PC-3 (cell line): ENCODE measurements around the gene CLASP1. TPM values are rescaled to one million over a fixed set of nuclear protein-coding genes. Genes with fewer than 3 reads are reported as not detected.

Experiments
- ATAC-seq: fragments of 200-7000 bp; cut with Tn5 transposase; 2 replicates; pipeline ENCODE4 v1.9.1; 2020; ENCODE audit warnings: mild to moderate bottlenecking, moderate library complexity
- BruUV-seq: library from RNA; stranded (reverse); fragments of 400-500 nt; replicated peaks from 2 replicates; lab custom pipeline; 2021; lab: Mats Ljungman, UMichigan
- CTCF ChIA-PET: fragments of 300-600 bp; sonication (Branson Sonifier 250); formaldehyde crosslinking; loops from one replicate; lab custom pipeline; 2022; ENCODE audit warnings: antibody characterized with exemption; lab: Charles Lee
- POLR2A ChIA-PET: fragments of 300-600 bp; sonication (Branson Sonifier 250); formaldehyde crosslinking; loops from one replicate; lab custom pipeline; 2022; ENCODE audit warnings: antibody characterized with exemption; ENCODE audit not compliant: unreplicated experiment; lab: Charles Lee
- DNase-seq: peaks from one replicate; pipeline ENCODE4 v3.0.0-alpha.2; 2015
- H2AFZ ChIP-seq: fragments of 300-600 bp; sonication (generic); 2 replicates; pipeline ENCODE4 v1.6.0; 2016; ENCODE audit warnings: antibody characterized with exemption, low read length
- H3F3A ChIP-seq: fragments of 300-600 bp; sonication (generic); one replicate; pipeline ENCODE4 v1.6.0; 2017; ENCODE audit warnings: antibody characterized with exemption, low read length, control low read depth, mild to moderate bottlenecking; ENCODE audit not compliant: unreplicated experiment
- H3K27ac ChIP-seq: fragments of 300-600 bp; sonication (generic); 2 replicates; pipeline ENCODE4 v1.5.1; 2016; ENCODE audit warnings: mild to moderate bottlenecking, low read length
- H3K27me3 ChIP-seq: fragments of 300-600 bp; sonication (generic); 2 replicates; pipeline ENCODE4 v1.6.1; 2016; ENCODE audit warnings: low read length, mixed read lengths
- H3K36me3 ChIP-seq: fragments of 300-600 bp; sonication (generic); 2 replicates; pipeline ENCODE4 v1.6.1; 2016; ENCODE audit warnings: low read depth, mixed run types, low read length, mixed read lengths
- H3K4me1 ChIP-seq: fragments of 300-600 bp; sonication (generic); 2 replicates; pipeline ENCODE4 v1.5.1; 2016; ENCODE audit warnings: low read length; ENCODE audit not compliant: insufficient read depth
- H3K4me2 ChIP-seq: fragments of 300-600 bp; sonication (generic); 2 replicates; pipeline ENCODE4 v1.6.0; 2016; ENCODE audit warnings: low read length
- H3K4me3 ChIP-seq: fragments of 300-600 bp; sonication (generic); 2 replicates; pipeline ENCODE4 v1.5.1; 2016; ENCODE audit warnings: mild to moderate bottlenecking, low read length, mixed read lengths
- H3K79me2 ChIP-seq: fragments of 300-600 bp; sonication (generic); 2 replicates; pipeline ENCODE4 v1.6.1; 2017; ENCODE audit warnings: low read length, mixed read lengths
- H3K9ac ChIP-seq: fragments of 300-600 bp; sonication (generic); 2 replicates; pipeline ENCODE4 v1.6.0; 2016; ENCODE audit warnings: mild to moderate bottlenecking, low read length
- H3K9me2 ChIP-seq: fragments of 300-600 bp; sonication (generic); replicated peaks from 2 replicates; pipeline ENCODE4 v1.6.1; 2016; ENCODE audit warnings: mixed run types, low read length, mixed read lengths
- H3K9me3 ChIP-seq: fragments of 300-600 bp; sonication (generic); 2 replicates; pipeline ENCODE4 v1.6.1; 2016; ENCODE audit warnings: low read length, mixed read lengths
- H4K20me1 ChIP-seq: fragments of 300-600 bp; sonication (generic); 2 replicates; pipeline ENCODE4 v1.6.1; 2016; ENCODE audit warnings: low read length, mixed read lengths
- EZH2 ChIP-seq: fragments of 300-600 bp; sonication (generic); IDR thresholded peaks from one replicate; pipeline ENCODE4 v1.6.1; 2017; ENCODE audit warnings: antibody characterized with exemption, mild to moderate bottlenecking, low read length; ENCODE audit not compliant: unreplicated experiment
- EZH2phosphoT487 ChIP-seq: fragments of 300-600 bp; sonication (generic); IDR thresholded peaks from 2 replicates; pipeline ENCODE4 v1.6.1; 2018; ENCODE audit warnings: mild to moderate bottlenecking, antibody characterized with exemption, low read length, borderline replicate concordance
- intact Hi-C: fragments of 100-400 bp; cut with micrococcal nuclease; formaldehyde crosslinking; loops from 2 replicates; pipeline ENCODE4 v1.9.0; 2023
- total RNA-seq: library from RNA; depleted of rRNA; stranded (reverse); fragments of >200 nt; gene quantifications from 2 replicates; pipeline ENCODE4 v1.2.3, GENCODE V29; 2014
- TF ChIP-seq, protein P1 (sequence below): fragments of 300-600 bp; sonication (generic); conservative IDR thresholded peaks from 2 replicates; pipeline ENCODE4 v1.5.1; 2017; ENCODE audit warnings: antibody characterized with exemption, low read depth, mild to moderate bottlenecking, low read length

Gene CLASP1
- total RNA-seq, 1 experiment from 2014 or later = 24.3 TPM

DNA sequence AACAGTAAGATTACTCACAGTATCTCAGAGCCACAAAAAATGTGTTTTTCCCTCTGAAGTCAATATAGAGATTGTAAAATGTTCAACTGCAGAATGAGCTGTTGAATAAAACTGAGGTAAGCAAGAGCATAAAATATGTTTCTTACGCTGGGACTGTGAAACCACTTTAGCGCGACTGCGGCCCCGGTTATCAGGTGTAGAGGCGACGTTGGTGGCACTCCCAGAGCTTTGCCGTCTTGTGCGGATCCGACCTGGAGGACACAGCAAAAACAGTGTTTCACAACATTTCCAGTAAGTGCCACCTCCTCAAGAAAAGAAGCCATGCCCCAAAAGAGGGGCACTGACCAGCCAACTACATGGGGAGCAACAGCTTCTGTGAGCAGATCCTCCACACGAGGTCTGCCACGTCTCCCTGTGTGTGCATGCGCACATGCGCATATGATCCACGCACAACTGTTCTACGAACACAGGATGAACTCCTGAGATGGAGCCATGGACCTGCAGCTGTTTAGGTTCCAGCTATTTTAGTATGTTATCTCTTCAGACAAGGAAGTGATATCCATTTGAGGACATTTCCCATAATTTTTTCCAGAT is 219.2 kb downstream of the CLASP1 start:
- intact Hi-C loops = no loop called here
- no peak overlapping the region for H3K27ac ChIP-seq
- no peaks in the 10 kb centered on the region for H3K27me3 ChIP-seq
- H3K36me3 ChIP-seq = peaks cover 11% of the 10 kb centered on the region; the same call in 1 of the 2 replicates
- ChIA-PET POLR2A (no interaction called here), CTCF (no interaction called here)
- no TSS peak for BruUV-seq
- H4K20me1 ChIP-seq = no peaks in the 10 kb centered on the region
- H3K9me3 ChIP-seq = no peaks in the 10 kb centered on the region
- no peak overlapping the region for H2AFZ ChIP-seq
- ATAC-seq (no peak), DNase-seq (no peak)
- no peaks in the 10 kb centered on the region for H3K9me2 ChIP-seq
- no peak overlapping the region for H3K9ac ChIP-seq
- no peak for TF ChIP-seq EZH2
- TF ChIP-seq, protein P1, sequence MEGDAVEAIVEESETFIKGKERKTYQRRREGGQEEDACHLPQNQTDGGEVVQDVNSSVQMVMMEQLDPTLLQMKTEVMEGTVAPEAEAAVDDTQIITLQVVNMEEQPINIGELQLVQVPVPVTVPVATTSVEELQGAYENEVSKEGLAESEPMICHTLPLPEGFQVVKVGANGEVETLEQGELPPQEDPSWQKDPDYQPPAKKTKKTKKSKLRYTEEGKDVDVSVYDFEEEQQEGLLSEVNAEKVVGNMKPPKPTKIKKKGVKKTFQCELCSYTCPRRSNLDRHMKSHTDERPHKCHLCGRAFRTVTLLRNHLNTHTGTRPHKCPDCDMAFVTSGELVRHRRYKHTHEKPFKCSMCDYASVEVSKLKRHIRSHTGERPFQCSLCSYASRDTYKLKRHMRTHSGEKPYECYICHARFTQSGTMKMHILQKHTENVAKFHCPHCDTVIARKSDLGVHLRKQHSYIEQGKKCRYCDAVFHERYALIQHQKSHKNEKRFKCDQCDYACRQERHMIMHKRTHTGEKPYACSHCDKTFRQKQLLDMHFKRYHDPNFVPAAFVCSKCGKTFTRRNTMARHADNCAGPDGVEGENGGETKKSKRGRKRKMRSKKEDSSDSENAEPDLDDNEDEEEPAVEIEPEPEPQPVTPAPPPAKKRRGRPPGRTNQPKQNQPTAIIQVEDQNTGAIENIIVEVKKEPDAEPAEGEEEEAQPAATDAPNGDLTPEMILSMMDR = no peak
- TF ChIP-seq EZH2phosphoT487 = no peak
- H3K4me3 ChIP-seq = no peak overlapping the region
- H3F3A ChIP-seq = no peaks in the 10 kb centered on the region
- no peak overlapping the region for H3K4me2 ChIP-seq
- no peaks in the 10 kb centered on the region for H3K79me2 ChIP-seq
- H3K4me1 ChIP-seq = no peaks in the 10 kb centered on the region

DNA sequence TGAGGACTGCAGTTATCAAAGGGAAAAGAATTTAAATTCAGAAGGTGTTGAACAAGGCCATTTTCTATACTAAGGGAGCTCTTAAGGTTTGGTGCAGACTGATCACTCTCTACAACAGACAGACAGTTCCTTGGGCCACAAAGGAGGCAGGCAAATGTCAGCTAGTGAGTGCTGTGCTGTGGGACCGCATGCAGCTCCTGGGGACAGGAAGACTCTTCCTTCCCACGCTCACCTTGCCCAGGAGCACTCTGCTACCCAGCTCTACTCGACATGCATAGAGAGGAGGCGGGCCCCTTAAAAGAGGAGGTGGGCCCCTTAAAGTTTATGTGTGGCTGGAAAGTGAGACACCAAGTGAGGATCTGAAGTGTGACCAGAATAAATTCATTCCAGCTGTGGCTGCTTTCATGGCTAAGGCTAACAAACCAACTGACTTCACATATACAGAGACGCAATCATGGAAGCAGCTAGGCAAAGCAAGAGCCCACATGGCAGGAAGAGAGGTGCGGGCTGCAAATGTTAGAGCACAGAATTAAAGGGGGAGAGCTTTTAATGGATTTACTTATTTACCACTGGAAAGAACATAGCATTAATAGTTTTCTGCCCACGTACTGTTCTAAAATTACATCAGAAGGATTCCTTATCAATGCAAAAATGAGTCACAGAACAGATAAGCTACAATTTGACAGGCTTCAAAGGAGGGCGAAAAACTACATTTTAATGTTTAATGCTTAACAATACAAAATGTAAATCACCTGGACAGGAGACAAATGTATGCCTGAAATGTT is 220.0 kb downstream of the CLASP1 start:
- intact Hi-C loops = no loop called here
- no peak for ATAC-seq
- Histone ChIP-seq H3K9me2 (no peaks in the 10 kb centered on the region), H3K4me1 (no peaks in the 10 kb centered on the region), H3K27ac (no peak overlapping the region), H3K4me3 (no peak overlapping the region), H3K9me3 (no peaks in the 10 kb centered on the region), H3K4me2 (no peak overlapping the region), H3K27me3 (no peaks in the 10 kb centered on the region), H3F3A (no peaks in the 10 kb centered on the region), H3K79me2 (no peaks in the 10 kb centered on the region), H3K36me3 (peaks cover 15% of the 10 kb centered on the region; the same call in 1 of the 2 replicates), H2AFZ (no peak overlapping the region), H4K20me1 (no peaks in the 10 kb centered on the region), H3K9ac (no peak overlapping the region)
- ChIA-PET POLR2A (no interaction called here), CTCF (no interaction called here)
- DNase-seq = no peak
- TF ChIP-seq, protein P1 = no peak
- TF ChIP-seq EZH2phosphoT487 (no peak), EZH2 (no peak)
- BruUV-seq = no TSS peak

DNA sequence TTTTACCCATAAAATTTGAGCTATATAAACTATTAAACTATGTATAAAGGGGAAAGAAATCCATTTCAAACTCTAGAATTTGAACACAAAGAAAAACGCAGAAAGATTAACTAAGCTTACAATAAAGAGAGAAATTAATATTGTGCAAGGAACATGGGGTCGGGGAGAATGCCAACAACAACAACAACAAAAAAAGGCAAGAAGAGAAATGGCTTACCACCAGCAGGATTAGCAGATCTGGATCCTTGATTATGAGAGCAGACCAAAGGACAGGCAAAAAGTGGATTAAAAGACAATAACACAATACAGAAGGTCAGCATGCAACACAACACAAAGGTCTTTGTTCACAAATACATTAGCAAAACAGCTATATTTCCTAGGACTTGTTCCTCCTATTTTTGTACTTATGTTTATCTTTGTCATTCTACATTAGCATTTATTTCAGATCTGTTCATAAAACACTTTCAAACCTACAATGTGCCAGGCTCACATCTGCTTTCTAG is 222.0 kb downstream of the CLASP1 start:
- Histone ChIP-seq H3K9me3 (no peaks in the 10 kb centered on the region), H3K9ac (no peak overlapping the region), H3K27ac (no peak overlapping the region), H4K20me1 (no peaks in the 10 kb centered on the region), H2AFZ (no peak overlapping the region), H3F3A (no peaks in the 10 kb centered on the region), H3K27me3 (no peaks in the 10 kb centered on the region), H3K4me3 (no peak overlapping the region), H3K36me3 (peaks cover 15% of the 10 kb centered on the region; the same call in 1 of the 2 replicates), H3K9me2 (no peaks in the 10 kb centered on the region), H3K4me1 (no peaks in the 10 kb centered on the region), H3K4me2 (no peak overlapping the region), H3K79me2 (no peaks in the 10 kb centered on the region)
- ChIA-PET POLR2A (no interaction called here), CTCF (no interaction called here)
- intact Hi-C loops = no loop called here
- DNase-seq (no peak), ATAC-seq (no peak)
- no TSS peak for BruUV-seq
- no peak for TF ChIP-seq EZH2phosphoT487
